Mononuclear cell (primary cell): ENCODE results near the gene RBM19. TPM values are rescaled to one million over a fixed set of nuclear protein-coding genes. Genes with fewer than 3 reads are reported as not detected.

Experiments
- H3K27me3 ChIP-seq: 2 replicates; pipeline ENCODE4 v1.6.0; 2011; ENCODE audit warnings: low read length, control low read depth; ENCODE audit not compliant: insufficient read depth
- H3K4me1 ChIP-seq: 2 replicates; pipeline ENCODE4 v1.5.1; 2011; ENCODE audit warnings: mild to moderate bottlenecking, low read length, control low read depth; ENCODE audit not compliant: insufficient read depth
- H3K4me3 ChIP-seq: 2 replicates; pipeline ENCODE4 v1.5.1; 2011; ENCODE audit warnings: mild to moderate bottlenecking, low read length, moderate library complexity
- H3K9me3 ChIP-seq: 2 replicates; pipeline ENCODE4 v1.5.1; 2011; ENCODE audit warnings: low read depth, mild to moderate bottlenecking, control low read depth, low read length
- total RNA-seq: library from RNA; depleted of rRNA; stranded (reverse); fragments of >200 nt; gene quantifications from one replicate; pipeline ENCODE4 v1.2.3, GENCODE V29; 2012

RBM19 gene
- total RNA-seq, 1 donor, result 33.8 TPM

GRCh38 chr12:113769305-113769704 is 196.8 kb downstream of the RBM19 start:
- Histone ChIP-seq H3K27me3 (no peaks in the 10 kb centered on the region), H3K9me3 (no peaks in the 10 kb centered on the region), H3K4me3 (no peak overlapping the region), H3K4me1 (no peaks in the 10 kb centered on the region)

- no peaks in the 10 kb centered on the region for H3K27me3 ChIP-seq
- H3K4me1 ChIP-seq, result no peaks in the 10 kb centered on the region
- no peak overlapping the region for H3K4me3 ChIP-seq
- no peaks in the 10 kb centered on the region for H3K9me3 ChIP-seq
Observed at GRCh38 chr12:113768850-113769249, 197.3 kb downstream of the RBM19 start.

DNA sequence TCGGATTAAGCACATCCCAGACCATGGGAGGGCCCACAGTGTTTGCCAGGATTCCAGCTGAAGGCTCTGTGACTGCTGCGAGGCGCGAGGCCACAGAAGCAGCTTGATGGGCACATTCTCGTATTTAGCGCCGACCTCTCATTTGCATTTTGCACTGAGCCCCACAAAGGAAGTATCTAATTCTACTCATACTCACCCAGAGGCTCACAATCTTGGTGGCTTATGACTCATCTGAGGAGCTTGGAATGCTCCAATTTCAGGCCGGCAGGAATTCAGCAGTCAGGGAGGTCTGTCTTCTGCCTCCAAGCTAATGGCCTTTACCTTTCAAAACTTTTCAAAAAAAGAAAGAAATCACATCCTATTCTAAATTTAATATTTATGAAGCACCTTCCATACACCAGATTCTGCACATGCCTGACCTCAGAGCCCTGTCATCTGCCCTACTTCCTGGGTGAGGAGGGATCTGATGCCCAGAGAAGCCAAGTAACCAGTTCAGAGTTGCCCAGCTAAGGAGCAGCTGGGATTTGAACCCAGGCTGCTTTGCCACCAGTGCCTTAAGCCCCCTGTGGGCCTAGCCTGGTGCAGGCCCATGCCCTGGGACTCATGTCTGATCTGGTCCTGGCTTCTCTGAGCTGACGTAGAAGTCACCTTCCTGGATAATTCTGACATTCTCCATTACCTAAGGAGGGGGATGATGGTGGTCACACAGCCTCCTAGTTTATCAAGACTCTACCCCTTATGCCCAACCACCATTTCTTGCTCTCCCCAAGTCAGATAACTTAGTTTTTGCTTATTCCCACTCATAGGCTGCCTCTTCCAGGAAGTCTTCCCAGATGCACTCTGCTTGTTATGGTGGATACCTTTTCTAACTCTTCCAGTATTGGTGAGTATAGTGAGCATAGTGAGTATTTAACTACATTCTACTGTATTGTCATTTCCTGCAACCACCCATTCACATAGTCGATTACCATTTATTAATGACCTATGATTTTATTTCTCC is 198.9 kb downstream of the RBM19 start:
- Histone ChIP-seq H3K9me3 (no peaks in the 10 kb centered on the region), H3K4me3 (no peak overlapping the region), H3K4me1 (no peaks in the 10 kb centered on the region), H3K27me3 (no peaks in the 10 kb centered on the region)
